HepG2 (cell line): ENCODE results near the gene INHA. TPM values are rescaled to one million over a fixed set of nuclear protein-coding genes. Genes with fewer than 3 reads are reported as not detected.
A peak's percentile ranks its signal among the peaks of the same experiment; 100 is the strongest.

Experiments
- ATM ChIP-seq: fragments of 450-650 bp; IDR thresholded peaks from 2 replicates; pipeline ENCODE4 v1.7.1; 2017; ENCODE audit warnings: mild to moderate bottlenecking, borderline replicate concordance
- ELF3 ChIP-seq: IDR thresholded peaks from 2 replicates; pipeline ENCODE4 v1.6.1; 2016; ENCODE audit warnings: missing genetic modification reagents, missing compliant biosample characterization
- FOSL1 ChIP-seq: sonication (generic); formaldehyde crosslinking; IDR thresholded peaks from 2 replicates; pipeline ENCODE4 v1.9.0; 2021; ENCODE audit warnings: missing genetic modification reagents, borderline replicate concordance
- NR2F6 ChIP-seq, 2 experiments: IDR thresholded peaks; 2 replicates each; pipeline ENCODE4 v1.6.1; 2016; ENCODE audit warnings: antibody characterized with exemption in 1 of 2, mild to moderate bottlenecking in 1 of 2
- REL ChIP-seq: sonication (generic); formaldehyde crosslinking; conservative IDR thresholded peaks from 2 replicates; pipeline ENCODE4 v1.8.0; 2022; ENCODE audit warnings: mild to moderate bottlenecking, missing genetic modification reagents, moderate library complexity
- RXRA ChIP-seq: sonication (generic); formaldehyde crosslinking; IDR thresholded peaks from 2 replicates; pipeline ENCODE4 v1.5.1; 2020; ENCODE audit warnings: missing genetic modification reagents
- SETDB1 ChIP-seq: sonication (generic); formaldehyde crosslinking; IDR thresholded peaks from 2 replicates; pipeline ENCODE4 v1.5.1; 2020; ENCODE audit warnings: missing genetic modification reagents, mild to moderate bottlenecking, borderline replicate concordance
- SRSF1 ChIP-seq: fragments of 200-400 bp; formaldehyde crosslinking; optimal IDR thresholded peaks from 2 replicates; pipeline ENCODE3; 2017; ENCODE audit warnings: mild to moderate bottlenecking, low read depth, low read length, moderate library complexity
- ZBTB21 ChIP-seq: sonication (generic); formaldehyde crosslinking; IDR thresholded peaks from 2 replicates; pipeline ENCODE4 v1.4.0; 2020; ENCODE audit warnings: missing genetic modification reagents
- ZNF136 ChIP-seq: sonication (generic); formaldehyde crosslinking; IDR thresholded peaks from 2 replicates; pipeline ENCODE4 v1.8.1; 2022; ENCODE audit warnings: low read depth, mild to moderate bottlenecking, moderate library complexity, missing genetic modification reagents
- ZNF275 ChIP-seq: sonication (generic); formaldehyde crosslinking; IDR thresholded peaks from 2 replicates; pipeline ENCODE4 v1.8.0; 2022; ENCODE audit warnings: missing genetic modification reagents, mild to moderate bottlenecking, inconsistent platforms, borderline replicate concordance
- ZNF276 ChIP-seq: sonication (generic); formaldehyde crosslinking; IDR thresholded peaks from 2 replicates; pipeline ENCODE4 v1.4.0; 2020; ENCODE audit warnings: mild to moderate bottlenecking, low read depth, missing genetic modification reagents
- ZNF430 ChIP-seq: sonication (generic); formaldehyde crosslinking; IDR thresholded peaks from 2 replicates; pipeline ENCODE4 v1.9.0; 2021; ENCODE audit warnings: mild to moderate bottlenecking, missing genetic modification reagents
- ZNF562 ChIP-seq: sonication (generic); formaldehyde crosslinking; IDR thresholded peaks from 2 replicates; pipeline ENCODE4 v1.8.0; 2022; ENCODE audit warnings: missing genetic modification reagents, borderline replicate concordance
- ZNF569 ChIP-seq: sonication (generic); formaldehyde crosslinking; IDR thresholded peaks from 2 replicates; pipeline ENCODE4 v1.5.0; 2020; ENCODE audit warnings: mild to moderate bottlenecking, missing genetic modification reagents, moderate library complexity, borderline replicate concordance
- ZNF574 ChIP-seq: sonication (generic); formaldehyde crosslinking; IDR thresholded peaks from 2 replicates; pipeline ENCODE4 v1.4.0; 2020; ENCODE audit warnings: missing genetic modification reagents
- ZNF605 ChIP-seq: sonication (generic); formaldehyde crosslinking; IDR thresholded peaks from 2 replicates; pipeline ENCODE4 v1.8.0; 2022; ENCODE audit warnings: mild to moderate bottlenecking, missing genetic modification reagents
- ZNF609 ChIP-seq: sonication (generic); formaldehyde crosslinking; IDR thresholded peaks from 2 replicates; pipeline ENCODE4 v1.4.0; 2020; ENCODE audit warnings: mild to moderate bottlenecking, missing genetic modification reagents, borderline replicate concordance
- polyA plus RNA-seq, 8 experiments: library from polyadenylated mRNA; depleted of rRNA in 3 of 8; stranded (reverse) in 7 of 8; unstranded in 1 of 8; fragments of >200 nt; fragmentation: Illumina TruSeq in 4 of 8; extraction: Trizol in 4 of 8; gene quantifications; 2 replicates each; pipeline versions ENCODE4 v1.2.1 to v1.2.3, GENCODE V29; 2011 to 2016; ENCODE audit warnings: low read depth in 4 of 8, missing spikeins in 1 of 8, mixed read lengths in 1 of 8; ENCODE audit not compliant: insufficient read depth in 1 of 8
- total RNA-seq, 5 experiments: library from RNA; depleted of rRNA; stranded (reverse); fragments of >200 nt; fragmentation: Illumina TruSeq; extraction: Trizol; gene quantifications; 2 replicates each; pipeline ENCODE4 v1.2.3, GENCODE V29; 2016; ENCODE audit warnings: low read depth in 1 of 5

The INHA gene
- total and polyA plus RNA-seq, 2 of the 13 experiments (the other 11 are each of a cell fraction or from before 2014, with no cell fraction given): 4.1 to 15.2 TPM

GRCh38 chr2:219570194-219570923, 1.8 kb upstream of the INHA start (continued):
- TF ChIP-seq ELF3 (CRISPR knock-in tag) (0 out of 2 replicates have a peak, but pooled peaks have one; percentile 20), ZNF562 (no peak), ZNF275 (CRISPR knock-in tag) (no peak), ZNF430 (CRISPR knock-in tag) (no peak; the same call in 1 of the 2 replicates), ZNF574 (CRISPR knock-in tag) (no peak; the same call in none of the 2 replicates), NR2F6 (IDR thresholded peaks at IDR 0.05) (no peak), NR2F6 (CRISPR knock-in tag; IDR thresholded peaks at IDR 0.05) (no peak), SRSF1 (no peak), FOSL1 (CRISPR knock-in tag) (no peak), ZNF276 (CRISPR knock-in tag) (no peak; the same call in 1 of the 2 replicates), ATM (no peak), RXRA (CRISPR knock-in tag) (peak; percentile 65; the same call in 1 of the 2 replicates), ZNF605 (CRISPR knock-in tag) (no peak), ZBTB21 (CRISPR knock-in tag) (no peak), SETDB1 (CRISPR knock-in tag) (no peak), ZNF136 (no peak), ZNF609 (CRISPR knock-in tag) (no peak), REL (CRISPR knock-in tag) (no peak), ZNF569 (CRISPR knock-in tag) (no peak; the same call in 1 of the 2 replicates)
